ENCODE data around the gene TEX12.

- TF ChIP-seq CTCF (IDR thresholded peaks at IDR 0.05; ENCODE audit: poor library complexity, severe bottlenecking) (no peak), EP300 (conservative IDR thresholded peaks at IDR 0.05; ENCODE audit: poor library complexity, severe bottlenecking) (no peak), RAD21 (conservative IDR thresholded peaks at IDR 0.05) (no peak), POLR2AphosphoS5 (IDR thresholded peaks at IDR 0.05) (no peak), SMC3 (conservative IDR thresholded peaks at IDR 0.05; ENCODE audit: poor library complexity) (no peak), EZH2 (IDR thresholded peaks at IDR 0.05; ENCODE audit: borderline replicate concordance, insufficient read depth, low read length, poor library complexity, severe bottlenecking) (no peak), MXI1 (conservative IDR thresholded peaks at IDR 0.05; ENCODE audit: poor library complexity, severe bottlenecking) (no peak)
- TF ChIP-seq, protein P1, sequence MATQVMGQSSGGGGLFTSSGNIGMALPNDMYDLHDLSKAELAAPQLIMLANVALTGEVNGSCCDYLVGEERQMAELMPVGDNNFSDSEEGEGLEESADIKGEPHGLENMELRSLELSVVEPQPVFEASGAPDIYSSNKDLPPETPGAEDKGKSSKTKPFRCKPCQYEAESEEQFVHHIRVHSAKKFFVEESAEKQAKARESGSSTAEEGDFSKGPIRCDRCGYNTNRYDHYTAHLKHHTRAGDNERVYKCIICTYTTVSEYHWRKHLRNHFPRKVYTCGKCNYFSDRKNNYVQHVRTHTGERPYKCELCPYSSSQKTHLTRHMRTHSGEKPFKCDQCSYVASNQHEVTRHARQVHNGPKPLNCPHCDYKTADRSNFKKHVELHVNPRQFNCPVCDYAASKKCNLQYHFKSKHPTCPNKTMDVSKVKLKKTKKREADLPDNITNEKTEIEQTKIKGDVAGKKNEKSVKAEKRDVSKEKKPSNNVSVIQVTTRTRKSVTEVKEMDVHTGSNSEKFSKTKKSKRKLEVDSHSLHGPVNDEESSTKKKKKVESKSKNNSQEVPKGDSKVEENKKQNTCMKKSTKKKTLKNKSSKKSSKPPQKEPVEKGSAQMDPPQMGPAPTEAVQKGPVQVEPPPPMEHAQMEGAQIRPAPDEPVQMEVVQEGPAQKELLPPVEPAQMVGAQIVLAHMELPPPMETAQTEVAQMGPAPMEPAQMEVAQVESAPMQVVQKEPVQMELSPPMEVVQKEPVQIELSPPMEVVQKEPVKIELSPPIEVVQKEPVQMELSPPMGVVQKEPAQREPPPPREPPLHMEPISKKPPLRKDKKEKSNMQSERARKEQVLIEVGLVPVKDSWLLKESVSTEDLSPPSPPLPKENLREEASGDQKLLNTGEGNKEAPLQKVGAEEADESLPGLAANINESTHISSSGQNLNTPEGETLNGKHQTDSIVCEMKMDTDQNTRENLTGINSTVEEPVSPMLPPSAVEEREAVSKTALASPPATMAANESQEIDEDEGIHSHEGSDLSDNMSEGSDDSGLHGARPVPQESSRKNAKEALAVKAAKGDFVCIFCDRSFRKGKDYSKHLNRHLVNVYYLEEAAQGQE (IDR thresholded peaks at IDR 0.05; ENCODE audit: borderline replicate concordance) = no peak
Measured at GRCh38 chr11:112159098-112160065, 7.8 kb upstream of the TEX12 start.
